GM21737 (cell line): Measurements from ENCODE around the gene OR8D2.
"Not testable (repeated sequence)": the region's sequence is repeated elsewhere in the genome, so short reads cannot be mapped to it uniquely, and the experiment has no call there.

ENCODE experiments used
- ATAC-seq: cut with Tn5 transposase; IDR thresholded peaks from one replicate; pipeline ENCODE4 v1.9.1; 2021; ENCODE audit warnings: mild to moderate bottlenecking, moderate library complexity; ENCODE audit not compliant: unreplicated experiment

Gene OR8D2

DNA sequence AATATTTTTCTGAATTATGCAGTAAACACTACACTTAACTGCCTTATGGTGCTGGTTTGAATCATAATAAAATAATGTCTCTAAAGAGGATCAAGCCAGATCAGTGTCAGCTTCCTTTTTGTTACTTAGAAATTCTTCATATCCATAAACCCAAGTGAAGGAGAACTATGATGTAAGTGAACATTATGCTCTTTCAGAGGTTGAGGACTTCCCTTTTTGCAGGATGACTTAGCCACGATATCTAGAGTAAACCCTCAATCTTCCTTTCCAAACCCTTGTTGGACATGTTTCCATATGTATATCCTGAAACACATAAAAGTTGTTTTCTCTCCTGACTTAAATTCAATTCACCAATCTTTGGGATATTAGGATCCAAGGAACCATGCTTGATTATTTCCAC lies 25.3 kb downstream of the OR8D2 start:
- no peak for ATAC-seq

DNA sequence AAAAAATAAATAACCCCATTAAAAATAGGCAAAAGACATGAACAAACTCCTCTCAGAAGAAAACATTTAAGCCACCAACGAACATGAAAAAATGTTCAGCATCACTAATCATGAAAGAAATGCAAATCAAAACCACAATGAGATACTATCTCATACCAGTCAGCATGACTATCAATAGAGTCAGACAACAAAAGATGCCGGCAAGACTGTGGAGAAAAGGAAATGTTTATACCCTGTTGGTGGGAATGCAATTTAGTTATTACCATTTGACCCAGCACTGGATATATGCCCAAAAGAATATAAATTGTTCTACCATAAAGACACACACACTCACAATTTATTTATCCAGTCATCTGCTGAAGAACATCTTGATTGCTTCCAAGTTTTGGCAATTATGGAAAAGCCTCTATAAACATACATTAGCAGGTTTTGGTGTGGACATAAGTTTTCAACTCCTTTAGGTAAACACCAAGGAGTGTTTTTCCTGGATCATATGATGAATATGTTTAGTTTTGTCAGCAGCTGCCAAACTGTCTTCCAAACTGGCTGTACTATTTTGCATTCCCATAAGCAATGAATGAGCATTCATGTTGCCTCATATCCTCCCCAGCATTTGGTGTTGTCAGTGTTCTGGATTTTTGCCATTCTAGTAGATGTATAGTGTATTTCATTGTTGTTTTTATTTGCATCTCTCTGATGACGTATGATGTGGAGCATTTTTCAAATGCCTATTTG lies 34.2 kb downstream of the OR8D2 start:
- ATAC-seq = no peak

DNA sequence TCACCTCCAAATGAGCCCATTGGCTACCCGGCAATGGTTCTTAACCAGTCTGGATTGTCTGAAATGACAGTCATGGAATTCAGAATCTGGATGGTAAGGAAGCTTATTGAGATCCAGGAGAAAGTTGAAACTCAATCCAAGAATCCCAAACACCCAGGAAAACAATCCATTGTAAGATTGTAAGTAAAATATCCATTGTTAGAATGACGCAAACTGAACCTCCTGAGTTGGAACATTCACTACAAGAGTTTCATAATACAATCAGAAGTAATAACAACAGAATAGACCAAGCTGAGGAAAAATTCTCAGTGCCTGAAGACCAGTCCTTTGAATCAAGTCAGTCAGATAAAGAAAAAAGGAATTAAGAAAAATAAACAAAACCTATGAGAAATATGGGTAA lies 41.7 kb downstream of the OR8D2 start:
- ATAC-seq = no peak

DNA sequence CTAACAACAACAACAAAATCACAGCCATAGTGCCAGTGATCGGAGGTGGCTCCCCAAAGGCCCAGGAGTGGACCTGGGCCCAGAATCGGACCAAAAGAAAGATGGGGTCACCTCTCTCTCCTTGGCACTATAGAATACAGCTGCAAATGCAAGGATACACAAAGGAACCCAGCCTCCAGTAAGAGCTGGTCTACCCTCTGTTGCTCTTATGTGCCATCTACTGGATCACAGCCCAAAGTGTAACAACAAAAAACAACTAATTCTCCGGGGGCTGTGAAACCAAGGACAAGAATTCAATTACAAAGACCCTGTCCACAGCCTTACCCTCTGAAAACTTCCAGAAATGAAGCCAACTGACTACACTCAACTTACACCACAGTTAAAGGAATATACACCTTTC lies 42.2 kb downstream of the OR8D2 start:
- ATAC-seq = no peak

DNA sequence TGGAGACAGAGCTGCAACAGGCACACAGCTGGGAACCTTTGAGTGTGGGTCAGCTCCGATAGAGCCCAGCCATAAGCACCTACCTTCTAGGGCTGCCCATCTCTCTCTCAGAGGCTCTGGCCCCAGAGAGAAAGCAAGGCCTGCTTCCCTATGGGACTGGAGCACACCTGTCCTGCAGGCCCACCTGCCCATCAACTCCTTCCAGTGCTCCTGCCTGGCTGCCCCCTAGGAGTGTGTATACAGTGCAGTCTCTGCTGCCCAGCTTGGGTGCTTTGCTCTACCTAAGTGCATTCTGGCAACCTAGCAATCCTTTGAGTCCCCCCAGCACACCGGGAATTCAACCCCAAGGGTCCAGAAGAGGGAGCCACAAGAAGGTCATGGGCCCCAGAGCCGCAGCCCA lies 42.8 kb downstream of the OR8D2 start:
- ATAC-seq = no peak

DNA sequence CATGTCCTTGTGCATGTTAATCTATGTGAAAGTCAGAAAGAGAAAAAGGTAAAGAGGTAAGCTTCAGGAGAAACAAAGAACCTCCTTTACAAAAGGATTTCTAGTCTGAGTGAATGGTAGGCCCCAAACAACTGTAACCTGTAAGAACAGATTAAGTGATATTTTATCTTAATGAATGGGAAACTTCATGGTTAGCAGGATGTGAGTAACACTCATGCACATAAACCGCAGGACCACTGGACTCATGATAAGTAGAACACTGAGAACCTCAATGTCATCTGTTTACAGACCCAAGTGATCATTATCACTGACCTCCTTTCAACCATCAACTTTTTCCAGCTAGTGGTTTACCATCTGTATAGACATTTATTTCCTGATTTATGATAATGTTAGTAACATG lies 43.9 kb downstream of the OR8D2 start:
- no peak for ATAC-seq

DNA sequence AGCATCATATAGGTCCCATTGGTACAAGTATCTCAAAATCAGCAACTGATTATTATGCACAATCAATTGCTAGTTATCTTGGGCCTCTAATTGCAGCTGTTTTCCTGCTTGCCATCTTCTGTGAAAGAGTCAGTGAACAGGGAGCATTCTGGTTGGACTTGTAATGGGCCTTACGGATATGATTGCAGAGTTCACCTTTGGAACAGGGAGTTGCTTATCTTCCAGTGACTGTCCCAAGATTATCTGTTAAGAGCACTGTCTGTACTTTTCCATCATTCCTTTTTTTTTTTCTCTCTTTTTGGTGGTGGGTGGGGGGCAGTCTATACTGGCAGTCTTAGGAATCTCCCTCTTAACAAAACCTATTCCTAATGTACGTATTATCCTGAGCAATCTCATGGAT lies 46.0 kb downstream of the OR8D2 start:
- ATAC-seq = no peak

DNA sequence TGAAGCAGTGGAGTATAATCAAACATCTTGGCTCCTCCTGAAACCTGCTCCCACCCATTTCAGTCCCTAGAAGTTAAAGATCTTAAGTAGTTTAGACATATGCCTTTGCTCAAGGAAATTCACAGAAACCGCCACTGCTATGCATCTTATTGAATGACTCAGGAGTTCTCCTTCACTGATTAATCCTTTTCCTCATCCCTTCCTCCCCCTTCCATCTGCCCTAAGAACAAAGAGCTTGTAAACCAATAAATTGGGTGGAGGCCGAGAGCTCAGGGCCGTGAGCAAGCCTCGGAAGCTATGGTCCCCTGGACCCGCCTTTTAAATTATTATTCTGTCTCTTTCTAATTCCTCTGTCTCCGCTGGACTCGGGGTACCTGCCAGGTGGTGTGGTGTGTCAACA lies 49.1 kb downstream of the OR8D2 start:
- ATAC-seq = not testable (repeated sequence)
